Epidermal melanocyte (primary cell): Measurements from ENCODE around the gene HCFC1.

Source experiments
- DNase-seq: peaks from one replicate; pipeline ENCODE4 v3.0.0; 2011; ENCODE audit warnings: low spot score; ENCODE audit not compliant: insufficient read length

The HCFC1 gene

DNA sequence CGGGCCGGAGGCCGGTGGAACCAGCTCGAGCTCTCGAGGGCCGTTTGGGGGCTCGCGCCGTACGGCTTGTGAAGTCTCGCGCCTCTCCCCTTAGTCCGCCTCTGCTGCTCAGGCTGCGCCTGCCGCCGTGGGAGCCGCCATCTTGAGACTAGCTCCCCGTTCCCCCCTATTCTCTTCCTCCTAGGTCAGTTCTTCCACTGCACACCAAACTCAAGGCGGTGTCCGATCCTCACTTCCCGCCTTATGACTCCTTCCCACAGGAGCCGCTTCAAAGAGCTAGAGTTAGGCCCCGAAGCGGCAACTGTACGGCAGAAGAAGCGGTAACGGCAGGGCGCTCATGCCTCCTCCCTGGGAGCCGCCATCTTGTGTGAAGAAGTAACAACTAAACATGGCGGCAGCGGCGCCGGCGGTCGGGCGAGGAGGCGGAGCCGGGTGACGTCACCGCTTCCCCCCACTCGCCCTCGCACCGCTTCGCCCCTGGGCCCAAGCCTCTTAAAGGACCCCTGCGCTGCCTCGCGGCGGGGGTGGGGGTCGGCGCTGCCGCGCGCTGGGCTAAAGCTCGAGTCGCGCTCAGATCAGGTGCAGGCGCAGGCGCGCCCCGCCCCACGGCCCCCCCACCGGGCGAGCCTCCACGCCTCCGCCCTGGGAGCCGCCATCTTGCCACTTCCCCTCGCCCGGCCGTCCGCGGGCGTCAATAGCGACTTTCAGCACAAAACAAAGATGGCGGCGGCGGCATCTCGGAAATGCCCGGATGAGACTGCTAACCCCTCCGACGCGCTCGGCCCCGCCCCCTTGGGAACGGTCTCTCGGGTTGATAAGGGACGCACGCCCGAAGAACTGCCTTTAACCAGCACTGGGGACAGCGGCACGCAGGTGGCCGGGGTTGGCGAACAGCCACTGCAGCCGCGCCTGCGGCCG lies at the start of gene HCFC1:
Gene HCFC1 (minus strand): TSS at position 369 of the 918 bp plus-strand sequence. CDS start 978 bp downstream, outside the sequence.
- DNase-seq = peak; percentile 39

DNA sequence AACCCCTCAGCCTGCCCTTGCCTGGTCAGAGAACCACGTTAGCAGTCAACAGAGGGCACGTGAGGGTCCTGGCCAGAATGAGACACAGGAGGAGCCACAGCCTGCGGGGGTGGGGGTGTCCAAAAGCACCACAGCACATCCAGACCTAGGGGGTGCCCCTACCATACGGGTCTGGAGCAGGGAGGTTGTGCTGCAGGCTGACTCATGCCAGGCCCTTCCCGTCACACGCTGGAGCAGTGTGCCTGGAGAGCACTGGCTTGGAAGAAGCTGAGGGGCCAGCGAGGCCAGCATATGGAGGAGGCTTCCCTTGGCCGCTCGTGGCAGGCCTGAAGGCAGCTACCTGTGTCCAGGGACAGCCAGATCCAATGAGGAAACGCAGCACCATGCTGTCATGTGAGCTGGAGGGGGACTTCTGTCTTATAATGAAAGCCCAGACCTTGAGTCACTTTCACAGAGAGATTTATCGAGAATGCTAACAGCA lies 49.6 kb upstream of the HCFC1 start:
- no peak for DNase-seq

DNA sequence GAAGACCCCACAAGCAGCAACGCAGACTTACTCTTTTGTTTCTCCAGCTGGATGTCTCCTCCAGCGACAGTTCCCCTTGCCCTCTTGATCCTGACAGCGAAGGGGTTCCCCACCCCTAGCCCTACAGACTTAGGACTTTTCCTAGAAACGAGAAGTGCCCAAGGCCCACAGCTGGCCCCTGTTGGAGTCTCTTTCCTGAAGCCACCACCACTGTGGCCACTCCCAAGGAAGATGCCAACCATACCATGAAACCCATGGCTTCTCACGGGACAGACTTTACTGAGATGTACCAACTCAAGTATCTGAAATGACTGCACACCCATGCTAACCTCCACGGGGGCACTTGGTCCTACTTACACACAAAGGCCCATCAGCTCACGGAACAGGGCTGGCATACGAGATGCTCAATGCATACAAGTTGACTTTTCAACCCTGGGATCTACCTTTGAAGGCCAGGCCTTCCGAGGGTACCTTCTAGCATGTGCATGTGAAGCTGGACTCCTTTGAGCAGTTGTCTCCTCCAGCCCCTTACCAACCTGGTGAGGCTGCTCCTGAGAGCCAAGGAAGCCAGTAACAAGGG lies 49.0 kb upstream of the HCFC1 start:
- DNase-seq = no peak

DNA sequence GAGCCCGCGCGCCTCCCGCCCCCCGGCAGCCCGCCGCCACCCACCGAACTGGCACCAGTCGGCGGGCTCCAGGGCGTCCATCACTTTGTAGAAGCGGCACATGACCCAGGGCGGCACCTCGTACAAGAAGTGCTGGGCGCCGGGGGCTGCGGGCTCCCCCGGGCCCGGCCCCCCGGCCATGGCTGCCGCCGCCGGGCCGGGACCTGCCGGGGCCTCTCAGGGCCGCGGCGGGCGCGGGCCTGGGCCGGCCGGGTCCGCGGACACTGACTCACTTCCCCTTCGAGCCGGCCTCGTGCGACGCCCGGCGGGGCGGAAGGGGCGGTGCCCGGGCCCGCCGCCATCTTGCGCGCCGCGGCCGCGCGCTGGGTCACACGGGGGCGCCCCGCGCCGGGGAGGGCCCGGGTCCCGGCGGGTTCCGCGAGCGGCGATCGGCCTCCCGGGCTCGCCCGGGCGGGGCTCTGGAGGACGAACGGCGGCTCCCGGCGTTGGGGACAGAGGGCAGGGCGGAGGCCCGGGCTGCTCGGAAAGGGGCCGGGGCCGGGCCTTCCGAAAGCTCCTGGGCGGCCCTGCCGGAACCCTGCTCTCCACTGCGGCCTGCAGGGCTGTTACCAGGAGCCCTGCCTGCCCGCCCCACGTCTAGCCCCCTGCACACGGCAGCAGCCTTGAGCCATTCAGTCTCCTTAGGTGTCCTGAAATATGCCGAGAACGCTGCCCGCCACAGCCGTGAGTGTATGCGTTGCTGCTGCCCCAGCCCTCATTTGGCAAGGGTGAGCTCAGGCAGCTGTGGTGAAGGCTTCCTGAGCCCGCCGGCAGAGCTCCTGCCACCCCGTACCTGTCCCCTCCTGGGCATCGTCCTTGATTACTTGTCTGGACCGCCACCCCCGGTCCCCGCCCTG lies 48.3 kb upstream of the HCFC1 start, which contains the start of gene IRAK1:
Gene IRAK1 (minus strand): TSS at position 270 of the 896 bp plus-strand sequence. CDS start 90 bp downstream, at position 180.
- DNase-seq = peak; percentile 49

DNA sequence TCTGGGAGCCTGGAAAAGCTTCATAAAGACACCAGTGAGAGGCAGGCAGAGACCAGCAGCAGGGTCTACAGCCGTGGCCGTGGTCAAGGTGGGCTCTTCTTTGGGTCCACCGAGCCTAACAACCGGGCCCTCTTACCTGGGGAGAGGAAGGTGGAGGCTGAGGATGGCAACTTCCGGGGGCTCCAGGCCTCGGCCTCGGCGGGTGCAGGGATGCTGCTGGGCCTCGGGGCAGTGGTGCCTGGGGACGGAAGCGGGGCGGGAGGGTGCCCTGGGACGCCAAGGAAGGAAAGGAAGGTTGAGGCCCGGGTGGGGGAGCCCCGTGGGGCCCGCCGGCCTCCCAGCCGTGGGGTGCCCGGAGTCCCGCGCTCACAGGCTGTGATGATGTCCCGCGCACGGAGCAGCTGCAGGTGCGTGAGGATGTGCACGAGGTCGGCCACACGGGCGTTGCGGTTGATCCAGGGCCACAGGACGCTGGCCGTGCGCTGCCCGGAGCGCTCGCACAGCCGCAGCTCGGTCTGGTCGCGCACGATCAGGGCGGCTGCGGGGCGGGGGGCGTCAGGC lies 47.5 kb upstream of the HCFC1 start:
- DNase-seq = no peak

DNA sequence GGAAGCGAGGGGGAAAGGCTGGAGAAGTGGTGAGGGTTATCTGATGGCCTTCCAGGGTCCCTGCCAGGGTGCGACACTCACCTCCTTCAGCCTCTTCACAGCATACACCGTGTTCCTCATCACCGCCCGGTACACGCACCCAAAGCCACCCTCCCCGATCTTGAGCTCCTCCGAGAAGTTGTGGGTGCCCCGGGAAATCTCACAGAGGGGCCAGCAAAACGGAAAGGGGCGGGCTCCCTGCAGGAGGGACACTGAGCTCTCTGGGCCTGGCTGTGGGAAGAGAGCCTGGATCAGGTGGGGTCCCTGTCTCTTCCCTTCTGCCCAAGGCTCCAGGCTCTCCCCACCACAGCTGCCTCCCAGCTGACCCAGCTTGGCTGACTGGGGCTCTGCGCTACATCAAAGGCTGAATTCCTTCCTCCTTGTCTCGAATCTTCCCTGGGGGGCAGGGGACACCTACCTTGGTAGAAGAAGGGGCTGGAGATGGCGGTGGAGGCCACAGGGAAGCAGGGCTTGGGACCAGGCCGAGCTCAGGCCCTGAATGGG lies 47.0 kb upstream of the HCFC1 start:
- no peak for DNase-seq

DNA sequence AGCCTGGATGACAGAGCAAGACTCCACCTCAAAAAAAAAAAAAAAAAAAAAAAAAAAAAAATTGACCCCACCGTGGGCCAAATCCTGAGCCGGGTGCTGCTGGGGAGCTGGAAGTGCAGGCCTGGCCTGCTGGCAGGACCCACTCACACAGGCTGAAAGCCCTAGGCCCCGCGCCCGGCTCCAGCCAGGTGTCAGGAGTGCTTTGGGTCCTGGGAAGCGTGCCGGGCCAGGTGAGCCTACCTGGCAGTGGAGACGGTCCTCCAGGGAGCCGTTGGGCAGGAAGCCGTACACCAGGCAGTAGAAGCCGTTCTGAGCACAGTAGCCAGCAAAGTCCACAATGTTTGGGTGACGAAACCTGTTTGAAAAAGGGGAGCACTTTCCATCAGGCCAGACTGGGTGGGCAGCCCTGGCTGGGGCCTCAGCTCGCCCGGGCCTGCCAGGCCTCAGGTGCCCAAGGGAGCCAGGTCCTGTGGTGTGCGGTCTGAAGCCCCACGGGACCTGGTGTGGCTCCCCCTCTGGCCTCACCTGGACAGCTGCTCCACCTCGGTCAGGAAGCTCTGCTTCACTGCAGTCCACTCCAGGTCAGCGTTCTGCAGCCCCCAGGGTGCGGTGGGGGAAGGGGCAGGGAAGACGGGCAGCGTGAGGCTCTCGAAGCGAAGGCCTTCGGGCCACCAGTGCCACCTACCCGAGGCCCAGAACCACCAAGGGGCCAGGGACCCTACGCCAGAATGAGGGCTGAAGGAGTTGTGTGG lies 46.3 kb upstream of the HCFC1 start:
- DNase-seq = no peak

DNA sequence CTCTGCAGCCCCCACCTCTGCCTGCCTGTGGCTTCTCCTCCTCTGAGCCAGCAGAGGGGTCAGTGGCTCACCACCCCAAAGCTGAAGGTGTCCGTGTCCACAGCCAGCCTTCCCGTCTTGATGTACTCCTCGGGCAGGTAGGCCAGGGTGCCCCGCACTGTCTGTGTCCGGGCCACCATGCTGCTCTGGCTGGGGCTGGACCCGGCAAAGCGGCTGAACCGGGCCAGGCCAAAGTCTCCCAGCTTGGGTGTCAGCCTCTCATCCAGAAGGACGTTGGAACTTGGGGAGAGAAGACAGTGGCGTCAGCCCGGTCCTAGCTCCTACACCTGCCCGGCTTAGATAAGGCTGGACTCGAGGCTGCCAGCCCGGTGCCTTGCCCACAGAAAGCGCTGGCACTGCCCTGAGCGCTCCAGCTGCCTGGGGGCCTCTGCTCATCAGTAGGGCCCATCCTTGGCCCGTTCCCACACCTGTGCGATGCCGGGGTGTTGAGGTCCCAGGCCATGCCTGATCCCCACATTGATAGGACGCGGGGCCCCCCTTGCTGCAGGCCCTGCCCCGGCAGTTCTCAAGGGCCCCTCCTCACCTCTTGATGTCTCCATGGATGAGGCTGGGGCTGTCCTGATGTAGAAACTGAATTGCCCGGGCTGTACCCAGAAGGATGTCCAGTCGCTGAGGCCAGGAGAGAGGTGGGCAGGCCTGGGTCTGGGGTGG lies 44.9 kb upstream of the HCFC1 start:
- DNase-seq = no peak

DNA sequence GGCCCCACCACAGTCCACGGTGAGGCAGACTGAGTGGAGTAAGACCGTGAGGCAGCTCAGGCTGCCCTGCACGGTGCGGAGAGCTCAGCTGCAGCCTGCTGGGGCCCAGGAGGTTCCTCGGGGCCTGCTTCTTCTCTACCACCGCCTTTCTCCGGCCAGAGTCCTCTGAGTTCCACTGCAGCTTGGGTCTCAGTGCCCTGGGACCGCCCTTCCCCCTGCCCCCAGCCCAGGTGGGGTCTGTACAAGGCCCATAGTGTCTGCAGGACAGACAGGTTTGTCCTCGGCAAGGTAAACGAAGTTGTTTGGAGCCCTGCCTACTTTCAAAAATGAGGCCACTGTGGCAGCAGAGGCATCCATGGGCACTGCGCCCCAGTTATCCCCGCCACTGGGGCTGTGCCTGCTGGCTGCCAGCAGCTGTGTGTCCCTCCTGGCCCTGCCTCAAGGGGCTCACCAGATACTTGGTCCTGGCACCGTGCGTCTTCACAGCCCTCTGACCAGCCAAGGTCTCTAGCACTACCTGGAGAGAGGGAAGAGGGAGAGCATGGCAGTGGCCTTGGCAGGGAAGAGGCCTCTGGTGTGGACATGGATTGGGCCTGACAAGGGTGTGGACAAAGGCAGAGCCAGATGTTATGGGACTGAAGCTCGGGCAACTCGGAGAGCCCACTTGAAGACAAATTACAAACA lies 44.1 kb upstream of the HCFC1 start:
- DNase-seq = no peak

DNA sequence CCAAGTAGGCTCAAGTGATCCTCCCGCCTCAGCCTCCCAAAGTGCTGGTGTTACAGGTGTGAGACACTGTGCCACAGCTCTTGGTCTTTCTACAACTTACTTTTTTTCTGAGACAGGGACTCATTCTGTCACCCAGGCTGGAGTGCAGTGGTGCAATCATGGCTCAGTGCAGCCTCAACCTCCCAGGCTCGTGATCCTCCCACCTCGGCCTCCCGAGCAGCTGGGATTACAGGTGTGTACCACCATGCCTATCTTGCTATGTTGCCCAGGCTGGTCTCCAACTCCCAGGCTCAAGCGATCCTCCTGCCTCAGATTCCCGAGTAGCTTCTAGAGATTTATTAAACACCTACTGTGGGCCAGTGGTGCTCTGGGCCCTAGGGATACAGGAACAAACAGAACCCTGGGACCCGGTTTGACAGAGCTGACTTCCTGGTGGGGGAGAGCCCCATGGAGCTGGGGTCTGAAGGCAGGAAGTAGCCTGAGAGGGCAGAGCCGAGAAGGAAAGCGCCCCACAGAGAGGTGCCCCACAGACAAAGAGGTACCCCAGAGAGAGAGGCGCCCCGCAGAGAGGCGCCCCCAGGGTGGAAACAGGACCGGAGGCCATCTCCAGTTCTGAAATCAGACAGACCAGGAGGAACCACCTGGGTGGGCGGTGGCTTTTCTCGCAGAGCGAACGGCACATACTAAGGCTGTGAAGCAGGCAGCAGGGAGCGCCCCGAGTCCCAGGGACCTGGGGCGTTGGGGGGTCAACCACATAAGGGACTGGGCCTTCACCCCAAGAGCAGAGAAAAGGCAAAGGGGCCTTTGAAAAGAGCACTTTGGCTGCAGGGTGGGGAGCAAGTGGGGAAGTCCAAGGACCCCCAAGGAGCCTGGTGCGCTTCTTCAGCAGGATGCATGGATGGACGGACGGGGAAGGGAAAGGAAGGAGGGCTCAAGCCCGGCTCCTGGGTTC lies 43.1 kb upstream of the HCFC1 start:
- no peak for DNase-seq

DNA sequence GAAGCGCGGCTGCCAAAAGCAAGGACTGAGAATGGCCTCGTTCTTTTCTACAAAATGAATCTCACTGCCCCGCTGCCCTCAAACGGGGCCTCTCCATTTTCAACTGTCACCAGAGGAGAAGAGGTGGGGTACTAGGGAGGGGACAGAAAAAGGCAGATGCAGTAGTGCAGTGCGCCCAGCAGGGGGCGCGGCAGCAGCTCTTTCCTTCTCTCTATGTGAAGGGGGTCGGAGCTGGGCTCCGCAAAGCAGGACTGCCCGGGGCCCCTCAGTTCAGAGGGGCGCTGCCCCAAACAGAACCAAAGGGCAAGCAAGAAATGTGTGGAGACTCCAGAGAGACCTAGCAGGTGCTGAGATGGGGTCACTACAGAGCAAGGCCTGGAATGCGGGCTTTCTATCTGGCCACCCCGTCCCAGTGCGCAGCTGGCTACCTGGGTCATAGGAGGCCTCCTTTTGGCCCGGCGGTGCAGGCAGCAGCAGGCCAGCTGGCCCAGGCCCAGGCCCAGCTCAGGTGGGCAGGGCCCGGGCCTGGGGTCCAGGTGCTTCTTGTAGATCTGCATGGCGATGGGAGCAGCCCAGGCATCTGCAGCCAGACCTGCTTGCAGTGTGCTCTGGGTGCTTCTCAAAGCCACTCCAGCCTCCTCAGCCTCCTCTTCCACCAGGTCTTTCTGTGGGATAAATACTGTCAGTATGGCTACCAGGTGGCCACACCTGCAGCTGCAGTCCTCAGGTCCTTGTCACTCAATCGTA lies 42.2 kb upstream of the HCFC1 start:
- DNase-seq = peak; percentile 29

DNA sequence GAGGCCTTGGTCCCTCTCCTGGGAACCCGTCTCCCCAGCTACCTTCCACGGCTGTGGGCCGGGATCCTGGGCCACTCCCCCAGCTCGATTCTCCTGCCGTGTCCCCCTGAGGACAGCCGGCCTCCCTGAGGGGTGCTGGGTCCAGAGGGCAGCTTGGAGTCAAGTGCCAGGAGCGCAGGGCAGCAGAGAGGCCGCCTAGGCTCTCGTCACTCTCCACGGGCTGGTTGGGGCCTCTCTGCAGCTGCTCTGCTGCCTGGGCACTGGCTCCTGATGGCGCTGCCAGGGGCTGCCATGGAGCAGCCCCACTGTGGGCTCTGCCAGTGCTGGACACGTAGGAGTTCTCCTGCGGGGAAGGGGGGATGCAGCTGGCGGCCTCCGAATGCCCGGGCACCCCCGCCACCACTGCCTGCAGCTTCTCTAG lies 41.4 kb upstream of the HCFC1 start:
- no peak for DNase-seq

DNA sequence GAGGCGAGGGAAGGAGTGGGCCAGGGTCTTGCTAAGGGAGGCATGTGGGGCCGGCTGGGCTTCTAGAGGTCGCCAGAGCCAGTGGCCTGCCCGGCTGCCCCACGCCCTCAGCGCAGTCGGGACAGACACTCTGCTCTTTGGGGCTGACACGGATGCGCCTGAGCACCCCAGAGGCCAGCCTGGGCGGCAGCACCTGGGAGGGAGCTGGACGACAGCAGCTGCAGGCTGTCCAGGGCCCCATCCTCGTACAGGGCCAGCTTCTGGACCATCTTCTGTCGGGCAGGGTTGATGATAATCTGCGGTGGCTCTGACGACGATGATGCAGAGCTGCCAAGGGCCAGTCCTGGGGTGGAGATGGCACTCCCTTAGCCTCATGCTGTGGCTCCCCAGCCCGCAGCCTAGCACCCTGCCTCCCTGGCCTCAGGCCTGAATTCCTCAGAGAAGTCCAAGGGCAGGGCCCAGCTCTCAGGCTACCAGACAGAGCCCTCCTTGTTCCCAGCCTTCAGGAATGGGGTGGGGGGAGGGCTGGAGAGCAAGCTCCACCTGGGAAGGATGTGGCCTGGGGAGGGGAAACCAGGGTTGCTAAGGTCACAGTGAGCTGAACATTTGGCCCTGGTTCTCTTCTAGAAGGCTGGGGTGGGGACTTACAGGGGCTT lies 40.8 kb upstream of the HCFC1 start:
- peak; percentile 65 for DNase-seq

DNA sequence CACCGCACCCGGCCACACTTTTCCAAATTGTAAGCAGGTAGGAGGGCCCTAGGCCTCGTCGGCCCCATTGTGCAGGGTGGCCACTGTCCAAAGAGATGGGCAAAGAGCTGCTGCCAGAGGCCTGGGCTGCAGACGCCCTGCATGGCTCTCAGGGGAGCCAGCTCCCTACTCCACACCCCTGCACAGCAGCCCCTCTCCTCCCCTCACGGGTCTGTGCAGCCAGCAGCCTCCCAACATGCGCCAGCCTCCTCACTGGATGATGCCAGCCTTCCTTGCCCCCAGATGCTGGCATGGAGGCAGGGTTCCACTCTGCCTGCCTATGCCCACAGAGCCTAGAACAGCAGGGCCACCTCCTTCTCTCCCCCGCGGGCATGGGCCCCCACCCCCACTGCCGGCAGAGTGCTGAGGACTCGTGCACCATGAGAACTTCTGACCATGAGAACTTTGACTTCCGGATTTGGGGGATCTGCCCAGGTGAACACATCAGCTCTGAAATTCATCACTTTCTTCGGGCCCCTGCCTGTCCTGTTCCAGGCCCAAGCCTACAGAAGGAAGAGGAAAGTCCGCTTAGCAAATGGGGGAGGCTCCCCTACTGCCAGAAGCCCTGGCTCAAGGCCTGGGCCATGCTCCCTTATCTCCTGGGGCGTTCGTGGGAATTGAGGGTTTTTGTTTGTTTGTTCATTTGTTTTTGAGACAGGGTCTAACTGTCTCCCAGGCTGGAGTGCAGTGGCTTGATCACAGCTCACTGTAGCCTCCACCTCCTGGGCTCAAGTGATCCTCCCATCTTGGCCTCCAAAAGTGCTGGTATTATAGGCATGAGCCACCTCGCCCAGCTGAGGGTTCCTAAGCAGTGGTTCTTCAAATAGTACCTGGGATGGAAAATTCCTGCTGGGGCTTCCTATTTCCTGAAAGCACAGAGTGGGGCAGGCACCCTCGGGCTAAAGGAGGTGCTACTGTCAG lies 40.0 kb upstream of the HCFC1 start:
- no peak for DNase-seq

DNA sequence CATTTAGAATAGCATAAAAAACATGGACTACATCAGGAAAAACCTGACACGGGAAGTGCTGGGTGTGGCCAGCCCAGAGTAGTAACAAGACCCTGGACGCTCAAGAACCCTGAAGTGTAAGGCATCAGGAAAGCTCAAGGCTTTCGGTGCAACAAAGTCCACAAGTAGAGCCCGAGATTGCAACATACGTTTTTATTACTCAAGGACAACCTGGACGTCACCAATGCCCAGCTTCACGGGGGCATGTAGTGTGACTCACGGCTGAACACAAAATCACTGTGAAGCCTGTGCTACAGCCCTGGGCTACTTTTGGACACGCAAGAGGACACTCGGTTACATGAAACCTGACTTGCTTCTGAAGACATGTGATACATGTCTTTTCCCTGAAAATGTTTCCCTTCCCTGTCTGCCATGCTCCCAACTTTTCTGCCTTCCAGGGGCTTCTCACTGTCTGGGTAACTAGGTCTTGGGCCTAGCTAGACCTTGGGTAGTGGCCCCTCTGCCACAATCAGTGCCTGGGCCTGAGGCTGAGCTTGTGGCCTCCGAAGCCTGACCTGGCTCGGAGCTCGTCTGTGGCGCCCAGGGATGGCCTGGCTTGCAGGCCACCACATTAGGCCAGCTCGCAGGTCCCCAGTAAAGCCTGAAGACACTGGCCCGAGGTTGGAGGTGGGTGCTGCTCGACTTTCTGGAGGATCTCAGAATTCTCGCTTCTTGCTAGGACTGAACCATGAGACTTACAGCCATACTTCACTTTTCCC lies 38.9 kb upstream of the HCFC1 start:
- no peak for DNase-seq
